Keratinocyte (primary cell): Measurements from ENCODE around the gene CASK. TPM values are rescaled to one million over a fixed set of nuclear protein-coding genes. Genes with fewer than 3 reads are reported as not detected.

ENCODE experiments used
- DNase-seq: peaks from one replicate; pipeline ENCODE4 v3.0.0-alpha.2; 2011; ENCODE audit warnings: low read depth, missing footprints, low spot score
- FAIRE-seq: peaks from 2 replicates; lab custom pipeline; 2011; peaks lifted over from hg19 to GRCh38; lab: Jason Lieb, UNC
- H2AFZ ChIP-seq: 2 replicates; pipeline ENCODE4 v1.6.0; 2012; ENCODE audit warnings: low read length, control low read depth, inconsistent platforms; ENCODE audit not compliant: control insufficient read depth
- H3K27ac ChIP-seq: 2 replicates; pipeline ENCODE4 v1.5.1; 2011; ENCODE audit warnings: low read length; ENCODE audit not compliant: control insufficient read depth, insufficient read depth
- H3K27me3 ChIP-seq: 3 replicates; pipeline ENCODE4 v1.6.0; 2011; ENCODE audit warnings: low read length; ENCODE audit not compliant: control insufficient read depth, insufficient read depth; ENCODE audit errors: extremely low read depth
- H3K36me3 ChIP-seq, 2 experiments: 2 replicates in 1 of 2; 3 replicates in 1 of 2; pipeline ENCODE4 v1.5.1; 2011; ENCODE audit warnings: low read length in 2 of 2, mild to moderate bottlenecking in 1 of 2; ENCODE audit not compliant: control insufficient read depth in 2 of 2, insufficient read depth in 2 of 2; ENCODE audit errors: extremely low read depth in 1 of 2
- H3K4me1 ChIP-seq: 3 replicates; pipeline ENCODE4 v1.5.1; 2011; ENCODE audit warnings: low read length; ENCODE audit not compliant: control insufficient read depth, insufficient read depth; ENCODE audit errors: extremely low read depth
- H3K4me2 ChIP-seq: 3 replicates; pipeline ENCODE4 v1.6.0; 2011; ENCODE audit warnings: low read depth, low read length; ENCODE audit not compliant: control insufficient read depth, insufficient read depth; ENCODE audit errors: extremely low read depth
- H3K4me3 ChIP-seq, 3 experiments: fragments of 200-600 bp in 1 of 3; sonication (generic) in 1 of 3; 2 replicates in 2 of 3; 3 replicates in 1 of 3; pipeline ENCODE4 v1.5.1; 2011 to 2016; ENCODE audit warnings: low read length in 3 of 3, mild to moderate bottlenecking in 3 of 3, control low read depth in 2 of 3, inconsistent platforms in 1 of 3, low read depth in 1 of 3, mixed read lengths in 1 of 3, mixed run types in 1 of 3, moderate library complexity in 1 of 3; ENCODE audit not compliant: control insufficient read depth in 2 of 3, insufficient read depth in 2 of 3; ENCODE audit errors: extremely low read depth in 1 of 3
- H3K79me2 ChIP-seq: 2 replicates; pipeline ENCODE4 v1.6.0; 2012; ENCODE audit warnings: low read length; ENCODE audit not compliant: control insufficient read depth, insufficient read depth
- H3K9ac ChIP-seq: 3 replicates; pipeline ENCODE4 v1.6.0; 2011; ENCODE audit warnings: low read length; ENCODE audit not compliant: control insufficient read depth, insufficient read depth; ENCODE audit errors: extremely low read depth
- H3K9me1 ChIP-seq: 3 replicates; pipeline ENCODE4 v1.6.0; 2011; ENCODE audit warnings: low read length; ENCODE audit not compliant: control insufficient read depth, insufficient read depth; ENCODE audit errors: extremely low read depth
- H3K9me3 ChIP-seq: 2 replicates; pipeline ENCODE4 v1.5.1; 2012; ENCODE audit warnings: low read depth, low read length; ENCODE audit not compliant: control insufficient read depth
- H4K20me1 ChIP-seq: 3 replicates; pipeline ENCODE4 v1.6.0; 2011; ENCODE audit warnings: low read length; ENCODE audit not compliant: control insufficient read depth, insufficient read depth; ENCODE audit errors: extremely low read depth
- EZH2 ChIP-seq: IDR thresholded peaks from one replicate; pipeline ENCODE4 v1.6.1; 2012; ENCODE audit warnings: inconsistent platforms, mild to moderate bottlenecking, low read length, moderate library complexity
- dilution Hi-C: fragments of 300-500 bp; cut with MboI; formaldehyde crosslinking; loops from one replicate; pipeline ENCODE4 v1.7.0; 2020; ENCODE audit warnings: low sequenced_read_pairs; ENCODE audit not compliant: extremely low pct_ligation_motif_present
- polyA plus RNA-seq, 5 experiments: library from polyadenylated mRNA; depleted of rRNA in 3 of 5; stranded (reverse) in 3 of 5; stranded (forward) in 1 of 5; unstranded in 1 of 5; fragments of >200 nt; gene quantifications; 1 replicate in 1 of 5; 2 replicates in 3 of 5; 3 replicates in 1 of 5; pipeline versions ENCODE4 v1.2.1 to v1.2.3, GENCODE V29; 2011 to 2012; ENCODE audit warnings: missing spikeins in 2 of 5, low read depth in 1 of 5, low replicate concordance in 1 of 5
- TF ChIP-seq, protein P1 (sequence below), 3 experiments: IDR thresholded peaks in 1 of 3; conservative IDR thresholded peaks in 1 of 3; optimal IDR thresholded peaks in 1 of 3; 2 replicates in 2 of 3; 3 replicates in 1 of 3; pipeline versions ENCODE3 to v1.5.1; 2011; ENCODE audit warnings: low read length in 3 of 3, mild to moderate bottlenecking in 3 of 3, moderate library complexity in 2 of 3, control low read depth in 1 of 3, inconsistent platforms in 1 of 3; ENCODE audit not compliant: insufficient read depth in 2 of 3; ENCODE audit errors: extremely low read depth in 1 of 3

CASK gene
- polyA plus RNA-seq, 1 donor (not counting 4 experiments of a cell fraction or from before 2014, with no cell fraction given), result 33.7 TPM

DNA sequence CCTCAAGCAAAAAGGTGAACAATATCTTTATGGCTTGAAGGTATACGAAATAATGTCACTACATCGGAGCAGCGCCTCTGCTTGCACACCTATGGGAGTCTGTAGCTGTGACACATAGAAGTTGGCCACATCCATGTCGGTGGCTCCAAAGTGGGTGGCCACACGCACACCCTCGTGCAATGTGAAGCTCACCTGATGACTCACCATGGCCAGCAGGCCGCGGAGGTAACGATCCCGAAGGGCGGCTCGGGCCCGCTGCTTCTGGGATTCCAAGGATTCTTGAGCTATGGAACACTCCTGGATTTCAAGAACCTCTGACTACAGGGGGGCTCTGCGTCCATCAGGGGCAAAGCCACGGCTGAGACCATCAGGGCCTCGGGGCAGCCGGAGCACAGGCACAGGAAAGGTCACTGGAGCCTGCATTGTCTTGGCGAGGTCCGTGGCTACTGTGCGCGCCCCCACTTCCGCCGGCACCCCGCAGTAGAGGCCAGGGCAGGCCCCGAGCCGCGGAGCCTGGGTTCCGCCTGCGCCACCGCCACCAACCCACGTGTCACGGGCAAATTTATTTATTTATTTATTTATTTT, 451.0 kb downstream of the CASK start:
- Histone ChIP-seq H3K4me3 (no peak overlapping the region), H3K79me2 (no peaks in the 10 kb centered on the region), H3K4me1 (no peaks in the 10 kb centered on the region), H3K9me1 (no peaks in the 10 kb centered on the region), H3K9me3 (no peaks in the 10 kb centered on the region), H3K9ac (no peak overlapping the region), H3K36me3 (no peaks in the 10 kb centered on the region), H3K27ac (no peak overlapping the region), H3K4me2 (no peak overlapping the region), H4K20me1 (no peaks in the 10 kb centered on the region), H2AFZ (no peak overlapping the region), H3K27me3 (peaks cover 3% of the 10 kb centered on the region)
- FAIRE-seq (no peak), DNase-seq (no peak)
- TF ChIP-seq EZH2, result no peak
- TF ChIP-seq, protein P1, sequence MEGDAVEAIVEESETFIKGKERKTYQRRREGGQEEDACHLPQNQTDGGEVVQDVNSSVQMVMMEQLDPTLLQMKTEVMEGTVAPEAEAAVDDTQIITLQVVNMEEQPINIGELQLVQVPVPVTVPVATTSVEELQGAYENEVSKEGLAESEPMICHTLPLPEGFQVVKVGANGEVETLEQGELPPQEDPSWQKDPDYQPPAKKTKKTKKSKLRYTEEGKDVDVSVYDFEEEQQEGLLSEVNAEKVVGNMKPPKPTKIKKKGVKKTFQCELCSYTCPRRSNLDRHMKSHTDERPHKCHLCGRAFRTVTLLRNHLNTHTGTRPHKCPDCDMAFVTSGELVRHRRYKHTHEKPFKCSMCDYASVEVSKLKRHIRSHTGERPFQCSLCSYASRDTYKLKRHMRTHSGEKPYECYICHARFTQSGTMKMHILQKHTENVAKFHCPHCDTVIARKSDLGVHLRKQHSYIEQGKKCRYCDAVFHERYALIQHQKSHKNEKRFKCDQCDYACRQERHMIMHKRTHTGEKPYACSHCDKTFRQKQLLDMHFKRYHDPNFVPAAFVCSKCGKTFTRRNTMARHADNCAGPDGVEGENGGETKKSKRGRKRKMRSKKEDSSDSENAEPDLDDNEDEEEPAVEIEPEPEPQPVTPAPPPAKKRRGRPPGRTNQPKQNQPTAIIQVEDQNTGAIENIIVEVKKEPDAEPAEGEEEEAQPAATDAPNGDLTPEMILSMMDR (optimal IDR thresholded peaks at IDR 0.05 in 1 of 3, IDR thresholded peaks at IDR 0.05 in 1 of 3, conservative IDR thresholded peaks at IDR 0.05 in 1 of 3; ENCODE audit: extremely low read depth in 1 of 3, insufficient read depth in 2 of 3, low read length in 3 of 3), result no peak
- dilution Hi-C loops, result no loop called here

DNA sequence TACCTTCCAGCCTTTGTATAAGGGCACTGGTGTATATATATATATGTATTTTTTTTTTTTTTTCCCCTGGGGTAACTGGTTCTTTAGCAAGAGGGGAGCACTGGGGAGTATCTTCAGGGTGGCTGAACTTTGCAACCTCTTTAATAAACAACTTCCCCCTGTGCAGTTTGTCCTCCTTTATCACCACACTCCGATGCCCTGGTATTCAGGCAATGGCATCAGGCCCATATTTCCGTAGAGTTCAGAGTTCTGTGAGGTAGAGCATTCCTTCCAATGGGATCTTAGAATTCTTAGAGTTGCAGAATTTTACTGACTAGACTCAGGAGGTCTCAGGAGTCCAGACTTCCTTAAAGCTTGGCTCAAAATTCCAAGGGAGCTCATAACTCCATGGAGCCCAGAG, 451.6 kb downstream of the CASK start:
- Histone ChIP-seq H3K4me2 (no peak overlapping the region), H3K79me2 (no peaks in the 10 kb centered on the region), H3K27me3 (peaks cover 3% of the 10 kb centered on the region), H3K9ac (no peak overlapping the region), H3K4me1 (no peaks in the 10 kb centered on the region), H2AFZ (no peak overlapping the region), H3K9me3 (no peaks in the 10 kb centered on the region), H3K36me3 (no peaks in the 10 kb centered on the region), H4K20me1 (no peaks in the 10 kb centered on the region), H3K27ac (no peak overlapping the region), H3K4me3 (no peak overlapping the region), H3K9me1 (no peaks in the 10 kb centered on the region)
- DNase-seq, result no peak
- no peak for FAIRE-seq
- dilution Hi-C loops, result no loop called here
- TF ChIP-seq EZH2, result no peak
- TF ChIP-seq, protein P1 (optimal IDR thresholded peaks at IDR 0.05 in 1 of 3, IDR thresholded peaks at IDR 0.05 in 1 of 3, conservative IDR thresholded peaks at IDR 0.05 in 1 of 3; ENCODE audit: extremely low read depth in 1 of 3, insufficient read depth in 2 of 3, low read length in 3 of 3), result no peak
